ENCODE results near the gene THAP11. TPM values are rescaled to one million over a fixed set of nuclear protein-coding genes. Genes with fewer than 3 reads are reported as not detected.

Gene THAP11
- total RNA-seq (2014; rRNA removed) (39.1 and 39.8 TPM in 2 replicates), Bru-seq, nascent RNA (percentile 54 among the genes with signal in this experiment), BruChase-seq, experiment 1, labeled RNA remaining after a 6-hour chase (percentile 94 among the genes with signal in this experiment), BruChase-seq, experiment 2, labeled RNA remaining after a 2-hour chase (percentile 88 among the genes with signal in this experiment)
- long read RNA-seq, transcript THAP11-201 (1 exons, 2,114 nt) = major isoform, 165 of 166 reads
- long read RNA-seq, partial matches to known transcripts = 0 of 166 reads
- long read RNA-seq, other reads (novel, unspliced or antisense) = 1 of 166 reads

GRCh38 chr16:67841816-67842508, at the start of gene THAP11:
THAP11 (plus strand) TSS chr16:67842320; CDS start chr16:67842555, 235 bp downstream.
- ChIA-PET POLR2A (ENCODE audit: unreplicated experiment) (no interaction called here), CTCF (no interaction called here)
- Histone ChIP-seq H3K36me3 (ENCODE audit: low read depth, low read length) (no peaks in the 10 kb centered on the region), H3K9me3 (ENCODE audit: low read length) (no peaks in the 10 kb centered on the region), H4K20me1 (ENCODE audit: low read length) (0 out of 2 replicates have a peak, but pooled peaks cover 9% of the 10 kb centered on the region), H3K9ac (ENCODE audit: low read length) (peak within 1 kb of the TSS; percentile 81), H3K4me1 (ENCODE audit: insufficient read depth, low read length) (peaks cover 31% of the 10 kb centered on the region), H3K9me2 (replicated peaks; ENCODE audit: low read length) (no peaks in the 10 kb centered on the region), H3K27me3 (ENCODE audit: low read length) (no peaks in the 10 kb centered on the region), H3K79me2 (ENCODE audit: low read length) (peaks cover 40% of the 10 kb centered on the region), H3K4me2 (ENCODE audit: low read length) (peak within 1 kb of the TSS; percentile 90), H2AFZ (ENCODE audit: low read length) (peak within 1 kb of the TSS; percentile 99), H3K27ac (ENCODE audit: low read length) (peak within 1 kb of the TSS; percentile 83), H3F3A (ENCODE audit: low read length, unreplicated experiment) (no peaks in the 10 kb centered on the region), H3K4me3 (ENCODE audit: low read length) (peak within 1 kb of the TSS; percentile 89)
- intact Hi-C loops (cut with micrococcal nuclease) = loop anchor here (5.0 kb wide), 1 partner anchor 85 kb away; no protein-coding TSS in a partner anchor
- TF ChIP-seq, protein P1, sequence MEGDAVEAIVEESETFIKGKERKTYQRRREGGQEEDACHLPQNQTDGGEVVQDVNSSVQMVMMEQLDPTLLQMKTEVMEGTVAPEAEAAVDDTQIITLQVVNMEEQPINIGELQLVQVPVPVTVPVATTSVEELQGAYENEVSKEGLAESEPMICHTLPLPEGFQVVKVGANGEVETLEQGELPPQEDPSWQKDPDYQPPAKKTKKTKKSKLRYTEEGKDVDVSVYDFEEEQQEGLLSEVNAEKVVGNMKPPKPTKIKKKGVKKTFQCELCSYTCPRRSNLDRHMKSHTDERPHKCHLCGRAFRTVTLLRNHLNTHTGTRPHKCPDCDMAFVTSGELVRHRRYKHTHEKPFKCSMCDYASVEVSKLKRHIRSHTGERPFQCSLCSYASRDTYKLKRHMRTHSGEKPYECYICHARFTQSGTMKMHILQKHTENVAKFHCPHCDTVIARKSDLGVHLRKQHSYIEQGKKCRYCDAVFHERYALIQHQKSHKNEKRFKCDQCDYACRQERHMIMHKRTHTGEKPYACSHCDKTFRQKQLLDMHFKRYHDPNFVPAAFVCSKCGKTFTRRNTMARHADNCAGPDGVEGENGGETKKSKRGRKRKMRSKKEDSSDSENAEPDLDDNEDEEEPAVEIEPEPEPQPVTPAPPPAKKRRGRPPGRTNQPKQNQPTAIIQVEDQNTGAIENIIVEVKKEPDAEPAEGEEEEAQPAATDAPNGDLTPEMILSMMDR (conservative IDR thresholded peaks at IDR 0.05; ENCODE audit: low read depth, low read length) = peak; percentile 63
- no peak for TF ChIP-seq EZH2phosphoT487 (IDR thresholded peaks at IDR 0.05; ENCODE audit: borderline replicate concordance, low read length)
- no TSS peak for BruUV-seq (replicated peaks)
- ATAC-seq (peak; percentile 54), DNase-seq (peak; percentile 94)

- H4K20me1 ChIP-seq (ENCODE audit: low read length) = no peaks in the 10 kb centered on the region
- intact Hi-C loops (cut with micrococcal nuclease) = no loop called here
- TF ChIP-seq, protein P1 (conservative IDR thresholded peaks at IDR 0.05; ENCODE audit: low read depth, low read length) = no peak
- no peak for TF ChIP-seq EZH2 (IDR thresholded peaks at IDR 0.05; ENCODE audit: low read length, unreplicated experiment)
- ATAC-seq (no peak), DNase-seq (no peak)
- H3K27me3 ChIP-seq (ENCODE audit: low read length) = no peaks in the 10 kb centered on the region
- no peaks in the 10 kb centered on the region for H3K36me3 ChIP-seq (ENCODE audit: low read depth, low read length)
- CTCF ChIA-PET = no interaction called here
- no peaks in the 10 kb centered on the region for H3F3A ChIP-seq (ENCODE audit: low read length, unreplicated experiment)
- H3K9me2 ChIP-seq (replicated peaks; ENCODE audit: low read length) = no peaks in the 10 kb centered on the region
- no peak overlapping the region for H3K4me2 ChIP-seq (ENCODE audit: low read length)
- POLR2A ChIA-PET (ENCODE audit: unreplicated experiment) = no interaction called here
- no peaks in the 10 kb centered on the region for H3K9me3 ChIP-seq (ENCODE audit: low read length)
- H2AFZ ChIP-seq (ENCODE audit: low read length) = no peak overlapping the region
- H3K4me3 ChIP-seq (ENCODE audit: low read length) = no peak overlapping the region
- no TSS peak for BruUV-seq (replicated peaks)
- no peak overlapping the region for H3K9ac ChIP-seq (ENCODE audit: low read length)
- H3K79me2 ChIP-seq (ENCODE audit: low read length) = peaks cover 26% of the 10 kb centered on the region
- no peak overlapping the region for H3K27ac ChIP-seq (ENCODE audit: low read length)
- H3K4me1 ChIP-seq (ENCODE audit: insufficient read depth, low read length) = no peaks in the 10 kb centered on the region
These were observed 45.9 kb upstream of the THAP11 start for GRCh38 chr16:67796099-67796718.

Measured in PC-3 (cell line).